HEK293 (cell line): Measurements from ENCODE around the gene DDR2.

Experiments
- PATZ1 ChIP-seq: fragments of 450-650 bp; formaldehyde crosslinking; IDR thresholded peaks from 2 replicates; pipeline ENCODE4 v1.5.1; 2016; ENCODE audit warnings: missing biosample characterization, missing genetic modification characterization
- PRDM2 ChIP-seq: fragments of 450-650 bp; formaldehyde crosslinking; IDR thresholded peaks from 2 replicates; pipeline ENCODE4 v1.5.1; 2016; ENCODE audit warnings: missing biosample characterization, missing genetic modification characterization, borderline replicate concordance
- ZNF513 ChIP-seq: fragments of 450-650 bp; IDR thresholded peaks from 2 replicates; pipeline ENCODE4 v1.5.1; 2018; ENCODE audit warnings: missing biosample characterization, missing genetic modification characterization
- ZNF658 ChIP-seq: fragments of 450-650 bp; formaldehyde crosslinking; IDR thresholded peaks from 2 replicates; pipeline ENCODE4; 2016; ENCODE audit warnings: missing biosample characterization, missing genetic modification characterization

- TF ChIP-seq ZNF658 (tag by site-specific recombination) (no peak), ZNF513 (tag by site-specific recombination) (no peak), PRDM2 (tag by site-specific recombination) (no peak), PATZ1 (tag by site-specific recombination) (no peak)
Observed at GRCh38 chr1:162672622-162673260, 40.5 kb downstream of the DDR2 start.
